Posterior cingulate gyrus (tissue), 11 donors: ENCODE measurements around the gene FMNL1.

Experiments
- DNase-seq, 10 donors: peaks; one replicate each; pipeline versions ENCODE4 v3.0.0 to v3.0.0-alpha.2; 2020 to 2021; ENCODE audit warnings: mixed read lengths in 3 of 10
- intact Hi-C: fragments of 100-400 bp; cut with DNase I; formaldehyde crosslinking; loops from one replicate; pipeline ENCODE4 v1.15.1; 2023

The FMNL1 gene

GRCh38 chr17:45253879-45254278, 32.2 kb downstream of the FMNL1 start:
- no peak for DNase-seq
- intact Hi-C loops = no loop called here

- no peak for DNase-seq
- intact Hi-C loops = no loop called here
Measured at GRCh38 chr17:45255358-45255757, 33.7 kb downstream of the FMNL1 start.

- DNase-seq = no peak
- intact Hi-C loops = no loop called here
Measured at GRCh38 chr17:45256114-45256966, 34.7 kb downstream of the FMNL1 start.

- intact Hi-C loops = no loop called here
- DNase-seq = no peak
Measured at GRCh38 chr17:45257115-45257514, 35.4 kb downstream of the FMNL1 start.

- no peak for DNase-seq
- intact Hi-C loops = no loop called here
Measured at GRCh38 chr17:45258981-45259380, 37.3 kb downstream of the FMNL1 start.

- intact Hi-C loops = no loop called here
- no peak for DNase-seq
Measured at GRCh38 chr17:45260204-45260783, 38.6 kb downstream of the FMNL1 start.

- intact Hi-C loops = no loop called here
Measured at GRCh38 chr17:45261577-45262515, 40.2 kb downstream of the FMNL1 start, which contains the start of gene SPATA32. Gene SPATA32, minus strand, starts transcription at chr17:45262094. Its CDS starts 78 bp downstream, at chr17:45262016.

GRCh38 chr17:45262516-45263476, 41.1 kb downstream of the FMNL1 start:
- DNase-seq = no peak
- intact Hi-C loops = no loop called here

More at GRCh38 chr17:45261577-45262515, 40.2 kb downstream of the FMNL1 start, which contains the start of gene SPATA32:
- DNase-seq = peak; percentile 50 to 96 (median 76)

GRCh38 chr17:45263477-45263860, 41.8 kb downstream of the FMNL1 start:
- no peak for DNase-seq
- intact Hi-C loops = no loop called here

- no peak for DNase-seq
- intact Hi-C loops = no loop called here
Measured at GRCh38 chr17:45264430-45264829, 42.7 kb downstream of the FMNL1 start.

- no peak for DNase-seq
- intact Hi-C loops = no loop called here
Measured at GRCh38 chr17:45264988-45265387, 43.3 kb downstream of the FMNL1 start.

GRCh38 chr17:45265821-45266220, 44.1 kb downstream of the FMNL1 start:
- no peak for DNase-seq
- intact Hi-C loops = no loop called here

- intact Hi-C loops = no loop called here
- DNase-seq = no peak
Measured at GRCh38 chr17:45266372-45266926, 44.8 kb downstream of the FMNL1 start.

GRCh38 chr17:45267436-45268055, 45.9 kb downstream of the FMNL1 start:
- intact Hi-C loops = no loop called here
- DNase-seq = no peak

GRCh38 chr17:45269912-45270311, 48.2 kb downstream of the FMNL1 start:
- intact Hi-C loops = no loop called here

GRCh38 chr17:45270828-45271418, 49.2 kb downstream of the FMNL1 start:
- intact Hi-C loops = no loop called here
- DNase-seq = peak in 1 of 10 donors; percentile 63

More at GRCh38 chr17:45269912-45270311, 48.2 kb downstream of the FMNL1 start:
- DNase-seq = peak in 1 of 10 donors; percentile 35

- DNase-seq = no peak
- intact Hi-C loops = no loop called here
Measured at GRCh38 chr17:45271603-45272002, 49.9 kb downstream of the FMNL1 start.

GRCh38 chr17:45273551-45273957, 51.9 kb downstream of the FMNL1 start:
- intact Hi-C loops = no loop called here

More at GRCh38 chr17:45273551-45273957, 51.9 kb downstream of the FMNL1 start:
- peak in 2 of 10 donors; percentile 67 to 72 for DNase-seq
